GM13977 (cell line): ENCODE measurements around the gene TSPAN1.

Experiments
- DNase-seq: peaks from one replicate; pipeline ENCODE4 v3.0.0; 2012; ENCODE audit warnings: low spot score
- CTCF ChIP-seq: IDR thresholded peaks from 2 replicates; pipeline ENCODE4 v1.5.1; 2012; ENCODE audit warnings: mild to moderate bottlenecking, control low read depth; ENCODE audit not compliant: insufficient read depth; ENCODE audit errors: extremely low read depth, missing control alignments
- in situ Hi-C: fragments of 300-500 bp; cut with MboI; formaldehyde crosslinking; loops from one replicate; pipeline ENCODE4 v1.12.0; 2022; ENCODE audit warnings: low sequenced_read_pairs, low pct_unique_long_range_greater_than_20kb, mixed read lengths, inconsistent platforms; ENCODE audit not compliant: unreplicated experiment

The TSPAN1 gene

GRCh38 chr1:46192171-46192570 is 17.3 kb downstream of the TSPAN1 start:
- no peak for TF ChIP-seq CTCF
- in situ Hi-C loops, result no loop called here

DNA sequence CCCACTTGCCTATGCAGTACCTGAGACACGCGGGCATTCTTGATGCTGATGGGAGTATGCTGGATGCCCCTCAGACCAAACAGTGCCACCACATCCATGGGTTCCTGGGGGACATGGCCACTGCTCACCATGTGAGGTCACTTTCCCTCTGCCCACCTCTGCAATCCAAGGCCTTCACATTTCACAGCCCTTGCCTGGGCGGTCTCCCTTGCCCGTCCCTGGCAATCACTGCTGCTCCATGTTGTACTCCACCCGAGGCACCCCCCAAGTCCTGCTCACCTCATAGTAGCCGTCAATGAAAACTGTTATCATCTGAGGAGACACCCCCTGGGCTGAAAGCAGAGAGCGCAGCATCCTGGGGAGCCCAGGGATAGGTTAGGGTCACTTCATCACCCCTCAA is 18.4 kb downstream of the TSPAN1 start:
- in situ Hi-C loops, result no loop called here
- TF ChIP-seq CTCF, result no peak
- no peak for DNase-seq

More at GRCh38 chr1:46192171-46192570, 17.3 kb downstream of the TSPAN1 start:
- DNase-seq, result no peak

GRCh38 chr1:46193984-46194570 is 19.2 kb downstream of the TSPAN1 start:
- DNase-seq, result no peak
- no peak for TF ChIP-seq CTCF
- in situ Hi-C loops, result no loop called here

- no peak for DNase-seq
- no peak for TF ChIP-seq CTCF
- in situ Hi-C loops, result no loop called here
Measured at GRCh38 chr1:46194641-46195193, 19.8 kb downstream of the TSPAN1 start.

DNA sequence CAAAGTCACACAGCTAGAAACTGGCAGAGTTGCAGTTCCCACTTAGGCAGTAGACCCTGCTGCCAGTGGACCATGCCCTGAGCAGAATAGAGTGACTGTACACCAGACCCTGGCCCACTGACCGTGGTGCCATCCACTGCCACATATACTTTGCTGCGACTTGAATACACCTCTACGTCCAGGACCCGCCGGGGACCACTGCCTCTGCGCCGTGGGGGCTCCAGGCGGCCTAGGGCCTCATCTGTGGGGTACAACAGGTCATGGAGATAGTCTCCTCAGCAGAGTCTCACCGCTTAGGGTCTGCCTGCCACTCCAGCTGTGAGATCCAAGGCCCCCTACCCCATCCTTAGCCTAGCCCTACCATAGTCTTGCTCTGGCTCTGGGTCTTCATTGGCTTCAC is 21.7 kb downstream of the TSPAN1 start:
- DNase-seq, result no peak
- in situ Hi-C loops, result no loop called here

DNA sequence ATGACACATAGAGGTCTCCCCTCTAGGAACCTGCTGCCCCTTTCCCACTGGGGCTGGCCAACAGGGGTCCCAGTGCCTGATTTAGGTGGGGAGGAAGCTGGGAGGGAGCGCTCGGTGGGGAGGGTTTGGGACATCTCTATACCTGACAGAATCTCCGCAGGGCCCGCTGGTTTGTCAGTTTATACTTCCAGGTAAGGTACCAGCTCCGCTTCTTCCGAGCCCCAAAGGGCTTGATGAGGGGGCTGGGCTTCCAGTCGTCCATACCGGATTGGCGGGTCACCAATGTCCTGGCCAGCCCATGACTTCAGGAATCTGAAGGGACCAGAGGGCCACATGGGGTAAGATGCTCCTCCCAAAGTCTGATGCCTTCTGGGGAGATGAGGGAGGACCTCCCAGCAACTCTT is 22.7 kb downstream of the TSPAN1 start:
- in situ Hi-C loops, result no loop called here
- no peak for TF ChIP-seq CTCF

More for the DNA sequence above, 21.7 kb downstream of the TSPAN1 start:
- TF ChIP-seq CTCF, result no peak

More for the DNA sequence above, 22.7 kb downstream of the TSPAN1 start:
- no peak for DNase-seq
